NCI-H82 (cell line): Measurements from ENCODE around the gene SAMM50.
A peak's percentile ranks its signal among the peaks of the same experiment; 100 is the strongest.

Source experiments
- DNase-seq: peaks from one replicate; lab custom pipeline; 2025; lab: John Stamatoyannopoulos, UW

The SAMM50 gene

GRCh38 chr22:43955040-43955882 is at the start of gene SAMM50:
Gene SAMM50, plus strand, starts transcription at chr22:43955442. Its CDS starts 136 bp downstream, at chr22:43955578.
- DNase-seq: peak; percentile 93

GRCh38 chr22:43905681-43906080 is 49.6 kb upstream of the SAMM50 start:
- DNase-seq: peak; percentile 69

GRCh38 chr22:43909708-43910107 is 45.5 kb upstream of the SAMM50 start:
- no peak for DNase-seq

- no peak for DNase-seq
Measured at GRCh38 chr22:43910178-43910695, 45.0 kb upstream of the SAMM50 start.

GRCh38 chr22:43911351-43911750 is 43.9 kb upstream of the SAMM50 start:
- DNase-seq: no peak

GRCh38 chr22:43917521-43917920 is 37.7 kb upstream of the SAMM50 start:
- no peak for DNase-seq

- no peak for DNase-seq
Measured at GRCh38 chr22:43919106-43919973, 35.9 kb upstream of the SAMM50 start.

GRCh38 chr22:43921370-43921769 is 33.9 kb upstream of the SAMM50 start:
- DNase-seq: no peak

GRCh38 chr22:43922123-43922522 is 33.1 kb upstream of the SAMM50 start:
- no peak for DNase-seq

- DNase-seq: no peak
Measured at GRCh38 chr22:43923191-43923590, 32.1 kb upstream of the SAMM50 start.

- DNase-seq: peak; percentile 93
Measured at GRCh38 chr22:43923631-43924464, 31.4 kb upstream of the SAMM50 start, which contains the start of gene PNPLA3. Gene PNPLA3, plus strand, starts transcription at chr22:43923805. Its CDS starts 107 bp downstream, at chr22:43923912.

- DNase-seq: no peak
Measured at GRCh38 chr22:43924877-43925276, 30.4 kb upstream of the SAMM50 start.

- DNase-seq: peak; percentile 95
Measured at GRCh38 chr22:43925433-43926348, 29.6 kb upstream of the SAMM50 start.

- DNase-seq: no peak
Measured at GRCh38 chr22:43926349-43926710, 28.9 kb upstream of the SAMM50 start.

- no peak for DNase-seq
Measured at GRCh38 chr22:43928468-43928867, 26.8 kb upstream of the SAMM50 start.

GRCh38 chr22:43928908-43929307 is 26.3 kb upstream of the SAMM50 start:
- no peak for DNase-seq

- DNase-seq: no peak
Measured at GRCh38 chr22:43931771-43932170, 23.5 kb upstream of the SAMM50 start.

GRCh38 chr22:43941449-43941848 is 13.8 kb upstream of the SAMM50 start:
- DNase-seq: no peak

GRCh38 chr22:43944670-43945430 is 10.4 kb upstream of the SAMM50 start:
- no peak for DNase-seq
